ENCODE results near the gene NPAS3. TPM values are rescaled to one million over a fixed set of nuclear protein-coding genes. Genes with fewer than 3 reads are reported as not detected.

Gene NPAS3
- total RNA-seq, 1 donor from 2014 or later: 2.4 TPM

DNA sequence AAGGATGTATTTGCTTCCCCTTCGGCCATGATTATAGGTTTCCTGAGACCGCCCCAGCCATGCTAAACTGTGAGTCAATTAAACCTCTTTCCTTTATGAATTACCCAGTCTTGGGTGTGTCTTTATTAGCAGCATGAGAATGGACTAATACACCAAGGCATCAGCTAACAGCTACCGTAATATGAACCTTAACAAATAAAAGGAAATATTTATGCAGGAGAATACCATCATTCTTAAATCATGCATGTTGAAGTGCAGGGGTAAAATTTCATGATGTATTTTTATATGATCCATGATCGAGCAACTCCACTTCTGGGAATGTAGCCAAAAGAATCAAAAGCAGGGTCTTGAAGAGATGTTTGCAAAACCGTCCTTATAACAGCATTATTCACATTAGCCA, 379.0 kb downstream of the NPAS3 start:
- H3K27ac Mint-ChIP-seq (ENCODE audit: unreplicated experiment): no peak overlapping the region
- no peaks in the 10 kb centered on the region for H3K36me3 Mint-ChIP-seq (ENCODE audit: unreplicated experiment)
- no peak overlapping the region for H3K4me3 Mint-ChIP-seq (ENCODE audit: unreplicated experiment)
- DNase-seq: no peak
- H3K9me3 Mint-ChIP-seq (ENCODE audit: unreplicated experiment): no peaks in the 10 kb centered on the region
- H3K27me3 Mint-ChIP-seq (ENCODE audit: unreplicated experiment): no peaks in the 10 kb centered on the region
- no peaks in the 10 kb centered on the region for H3K4me1 Mint-ChIP-seq (ENCODE audit: low read depth, unreplicated experiment)
- TF ChIP-seq CTCF (IDR thresholded peaks at IDR 0.05; ENCODE audit: partially characterized antibody, unreplicated experiment): no peak

DNA sequence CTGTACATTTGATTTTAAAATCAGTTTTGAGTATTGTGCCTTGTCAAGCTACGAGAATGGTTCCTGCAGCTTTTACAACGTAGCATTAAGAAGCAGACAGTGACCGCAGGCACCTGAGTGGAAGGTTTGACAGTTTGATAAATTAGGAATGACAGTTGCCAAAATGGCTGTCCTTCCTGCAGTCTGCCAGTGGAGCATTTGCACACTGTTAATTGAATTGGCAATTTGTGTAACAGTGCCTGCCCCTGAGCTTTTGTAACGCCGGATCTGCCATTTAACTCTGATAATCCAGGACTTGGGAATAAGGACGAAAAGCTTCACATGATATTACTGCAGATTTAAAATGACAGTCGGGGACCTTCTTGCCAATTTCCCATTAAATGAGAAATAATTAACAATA, 385.3 kb downstream of the NPAS3 start:
- Mint-ChIP-seq H3K4me1 (ENCODE audit: low read depth, unreplicated experiment) (peaks cover 2% of the 10 kb centered on the region), H3K36me3 (ENCODE audit: unreplicated experiment) (no peaks in the 10 kb centered on the region), H3K9me3 (ENCODE audit: unreplicated experiment) (no peaks in the 10 kb centered on the region), H3K4me3 (ENCODE audit: unreplicated experiment) (no peak overlapping the region), H3K27ac (ENCODE audit: unreplicated experiment) (no peak overlapping the region), H3K27me3 (ENCODE audit: unreplicated experiment) (no peaks in the 10 kb centered on the region)
- TF ChIP-seq CTCF (IDR thresholded peaks at IDR 0.05; ENCODE audit: partially characterized antibody, unreplicated experiment): no peak
- no peak for DNase-seq

DNA sequence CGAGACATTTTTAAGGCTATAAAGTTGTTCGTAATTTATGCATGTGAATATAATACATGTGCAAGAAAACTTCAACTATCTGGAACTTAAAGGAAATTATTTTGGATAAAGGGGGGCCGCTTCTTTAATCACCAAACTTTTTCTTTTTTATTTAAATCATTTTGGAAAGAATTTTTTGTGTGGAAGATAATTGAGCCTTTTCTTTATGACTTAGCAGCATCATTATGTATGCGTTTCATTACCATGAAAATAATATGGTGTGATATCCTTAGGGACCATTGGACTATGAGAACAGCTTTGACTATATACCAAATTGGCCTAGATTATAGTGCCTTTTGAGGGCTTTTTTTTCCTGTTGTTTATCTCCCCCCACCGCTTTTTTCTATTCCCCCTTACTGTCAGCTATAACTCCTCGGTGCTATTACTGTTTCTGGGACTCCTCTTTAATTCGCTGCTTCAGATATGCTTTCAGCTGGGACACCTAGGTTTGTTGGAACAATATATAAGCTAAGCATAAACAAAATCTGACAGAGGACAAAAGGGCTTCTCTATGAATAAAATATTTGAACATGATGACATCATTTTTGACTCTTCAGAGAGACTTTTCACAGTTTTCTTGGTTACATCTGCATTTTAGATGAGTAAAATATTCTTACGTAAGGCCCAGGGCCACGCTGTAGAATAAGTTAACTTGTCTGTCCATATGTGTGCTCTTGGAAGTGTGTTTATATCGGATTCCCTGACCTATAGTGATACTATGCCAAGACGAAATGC, 392.7 kb downstream of the NPAS3 start:
- Mint-ChIP-seq H3K27me3 (ENCODE audit: unreplicated experiment) (no peaks in the 10 kb centered on the region), H3K4me1 (ENCODE audit: low read depth, unreplicated experiment) (peaks cover 2% of the 10 kb centered on the region), H3K36me3 (ENCODE audit: unreplicated experiment) (no peaks in the 10 kb centered on the region), H3K27ac (ENCODE audit: unreplicated experiment) (no peak overlapping the region), H3K4me3 (ENCODE audit: unreplicated experiment) (no peak overlapping the region), H3K9me3 (ENCODE audit: unreplicated experiment) (no peaks in the 10 kb centered on the region)
- TF ChIP-seq CTCF (IDR thresholded peaks at IDR 0.05; ENCODE audit: partially characterized antibody, unreplicated experiment): no peak
- no peak for DNase-seq

- no peaks in the 10 kb centered on the region for H3K4me1 Mint-ChIP-seq (ENCODE audit: low read depth, unreplicated experiment)
- DNase-seq: no peak
- H3K27ac Mint-ChIP-seq (ENCODE audit: unreplicated experiment): no peak overlapping the region
- no peak for TF ChIP-seq CTCF (IDR thresholded peaks at IDR 0.05; ENCODE audit: partially characterized antibody, unreplicated experiment)
- no peaks in the 10 kb centered on the region for H3K9me3 Mint-ChIP-seq (ENCODE audit: unreplicated experiment)
- no peak overlapping the region for H3K4me3 Mint-ChIP-seq (ENCODE audit: unreplicated experiment)
- H3K27me3 Mint-ChIP-seq (ENCODE audit: unreplicated experiment): no peaks in the 10 kb centered on the region
- H3K36me3 Mint-ChIP-seq (ENCODE audit: unreplicated experiment): peaks cover 6% of the 10 kb centered on the region
These were observed 393.8 kb downstream of the NPAS3 start for GRCh38 chr14:33332497-33332896.

- Mint-ChIP-seq H3K27ac (ENCODE audit: unreplicated experiment) (no peak overlapping the region), H3K4me1 (ENCODE audit: low read depth, unreplicated experiment) (no peaks in the 10 kb centered on the region), H3K27me3 (ENCODE audit: unreplicated experiment) (no peaks in the 10 kb centered on the region), H3K4me3 (ENCODE audit: unreplicated experiment) (no peak overlapping the region), H3K36me3 (ENCODE audit: unreplicated experiment) (peaks cover 11% of the 10 kb centered on the region), H3K9me3 (ENCODE audit: unreplicated experiment) (no peaks in the 10 kb centered on the region)
- TF ChIP-seq CTCF (IDR thresholded peaks at IDR 0.05; ENCODE audit: partially characterized antibody, unreplicated experiment): no peak
- no peak for DNase-seq
These were observed 396.7 kb downstream of the NPAS3 start for GRCh38 chr14:33335366-33335765.

Measured in glutamatergic neuron (in vitro differentiated cells).